HG03045 (cell line): ENCODE data around the gene IQCE.
A peak's percentile ranks its signal among the peaks of the same experiment; 100 is the strongest.
"Not testable (repeated sequence)": the region's sequence is repeated elsewhere in the genome, so short reads cannot be mapped to it uniquely, and the experiment has no call there.

Experiments used
- ATAC-seq: cut with Tn5 transposase; IDR thresholded peaks from one replicate; pipeline ENCODE4 v1.9.1; 2021; ENCODE audit warnings: mild to moderate bottlenecking, moderate library complexity; ENCODE audit not compliant: unreplicated experiment

Gene IQCE

DNA sequence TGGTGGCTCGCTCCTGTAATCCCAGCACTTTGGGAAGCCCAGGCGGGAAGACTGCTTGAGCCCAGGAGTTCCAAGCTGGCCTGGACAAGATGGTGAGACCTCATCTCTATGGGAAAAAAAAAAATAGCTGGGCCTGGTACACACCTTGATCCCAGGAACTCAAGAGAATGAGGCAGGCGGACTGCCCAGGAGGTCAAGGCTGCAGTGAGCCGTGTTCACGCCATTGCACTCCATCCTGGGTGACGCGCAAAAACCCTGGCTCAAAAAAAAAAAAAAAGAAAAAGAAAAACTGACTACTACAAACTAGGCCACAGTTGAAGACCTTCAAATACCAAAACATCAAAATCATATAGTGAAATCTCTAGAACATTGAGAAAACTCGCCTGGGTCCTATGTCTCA, 7.4 kb upstream of the IQCE start:
- no peak for ATAC-seq

DNA sequence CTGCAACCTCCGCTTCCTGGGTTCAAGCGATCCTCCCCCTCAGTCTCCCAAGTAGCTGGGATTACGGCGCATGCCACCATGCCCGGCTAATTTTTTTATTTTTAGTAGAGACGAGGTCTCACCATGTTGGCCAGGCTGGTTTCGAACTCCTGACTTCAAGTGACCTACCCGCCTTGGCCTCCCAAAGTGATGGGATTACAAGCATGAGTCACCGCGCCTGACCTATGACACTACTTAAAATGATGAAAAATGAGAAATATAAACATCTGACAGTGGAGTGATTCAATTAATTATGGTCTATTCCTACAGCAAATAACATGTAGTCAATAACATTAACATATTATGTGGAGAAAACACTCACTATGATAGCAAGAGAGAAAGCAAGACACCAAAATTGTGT, 5.7 kb upstream of the IQCE start:
- ATAC-seq = no peak

DNA sequence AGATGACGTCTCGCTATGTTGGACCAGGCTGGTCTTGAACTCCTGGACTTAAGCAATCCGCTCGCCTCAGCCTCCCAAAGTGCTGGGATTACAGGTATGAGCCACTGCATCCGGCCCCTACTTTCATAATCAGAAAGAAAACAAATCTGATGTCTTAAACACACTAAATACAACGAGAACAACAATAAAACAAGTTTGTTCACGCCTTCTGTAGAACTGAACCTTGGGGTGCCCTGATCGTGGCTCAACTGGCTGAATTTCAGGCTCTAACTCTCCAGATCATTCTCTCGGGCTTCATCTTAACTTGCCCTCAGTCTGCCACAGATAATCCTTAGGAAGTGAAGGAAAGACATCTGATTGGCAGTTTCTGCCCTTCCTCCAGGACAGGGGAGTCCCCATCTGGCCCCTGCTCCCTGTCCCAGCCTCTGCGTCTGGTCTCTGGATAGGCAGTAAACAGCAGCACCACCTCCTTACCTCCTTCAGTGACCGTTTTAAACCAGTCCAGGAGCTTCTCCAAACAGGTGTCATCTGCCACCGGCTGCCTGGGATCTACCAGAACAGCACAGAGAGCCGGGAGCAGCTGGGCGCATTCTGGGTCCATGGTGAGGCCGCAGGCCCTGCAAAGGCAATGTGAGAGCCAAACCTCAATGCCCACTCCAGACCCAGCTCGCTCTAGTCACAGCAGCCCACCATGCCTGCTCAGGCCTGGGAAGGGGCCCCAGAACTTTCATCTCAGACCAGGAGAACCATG, 4.8 kb upstream of the IQCE start:
- ATAC-seq = no peak

- ATAC-seq = no peak
These were observed 4.1 kb upstream of the IQCE start for GRCh38 chr7:2554661-2555111.

DNA sequence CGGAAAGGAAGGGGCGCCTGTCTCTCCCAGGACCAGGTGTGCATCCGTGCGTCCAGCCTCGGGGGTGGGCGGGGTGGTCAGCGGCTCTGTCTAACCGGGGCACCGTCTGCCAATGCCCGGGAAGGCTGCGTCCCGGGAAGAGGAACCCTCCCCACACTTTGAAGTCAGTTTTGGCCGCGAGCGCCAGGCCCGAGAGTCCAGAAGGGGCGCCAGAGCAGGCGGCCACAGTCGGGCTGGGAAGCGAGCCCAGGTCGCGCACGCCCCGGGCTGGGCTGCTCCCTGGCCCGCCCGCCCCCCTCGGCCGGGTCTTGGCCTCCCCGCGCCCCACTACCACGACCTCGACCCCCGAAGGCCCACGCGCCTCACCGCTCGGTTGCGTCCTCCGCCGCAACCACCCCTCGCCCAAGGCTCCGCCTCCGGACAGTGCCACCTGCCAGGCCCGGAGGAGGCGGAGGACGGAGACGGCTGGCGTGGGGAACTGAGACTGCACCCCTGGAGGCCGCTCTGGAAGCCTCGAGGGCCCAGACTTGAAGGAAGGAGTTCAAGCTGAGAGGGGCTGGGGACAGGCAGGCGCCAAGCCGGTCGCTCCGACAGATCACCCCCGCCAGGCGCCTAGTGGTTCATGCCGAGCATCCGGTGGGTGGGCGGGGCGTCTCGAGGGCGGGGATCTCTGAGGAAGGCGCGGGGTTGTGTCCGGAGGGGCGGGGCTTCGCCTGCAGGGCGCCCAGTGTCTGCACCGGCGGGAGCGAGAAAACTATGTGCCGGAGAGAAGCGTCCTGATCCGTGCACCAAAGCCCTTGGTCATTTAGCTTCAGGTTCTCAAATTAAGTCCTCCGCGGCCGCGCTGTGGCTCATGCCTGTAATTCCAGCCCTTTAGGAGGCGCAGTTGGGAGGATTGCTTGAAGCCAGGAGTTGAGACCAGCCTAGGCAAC, 3.4 kb upstream of the IQCE start, which contains the start of gene BRAT1:
BRAT1 (minus strand) TSS at position 404 of the 932 bp plus-strand sequence. CDS start 1,093 bp downstream, outside the sequence.
- ATAC-seq = peak; percentile 64

DNA sequence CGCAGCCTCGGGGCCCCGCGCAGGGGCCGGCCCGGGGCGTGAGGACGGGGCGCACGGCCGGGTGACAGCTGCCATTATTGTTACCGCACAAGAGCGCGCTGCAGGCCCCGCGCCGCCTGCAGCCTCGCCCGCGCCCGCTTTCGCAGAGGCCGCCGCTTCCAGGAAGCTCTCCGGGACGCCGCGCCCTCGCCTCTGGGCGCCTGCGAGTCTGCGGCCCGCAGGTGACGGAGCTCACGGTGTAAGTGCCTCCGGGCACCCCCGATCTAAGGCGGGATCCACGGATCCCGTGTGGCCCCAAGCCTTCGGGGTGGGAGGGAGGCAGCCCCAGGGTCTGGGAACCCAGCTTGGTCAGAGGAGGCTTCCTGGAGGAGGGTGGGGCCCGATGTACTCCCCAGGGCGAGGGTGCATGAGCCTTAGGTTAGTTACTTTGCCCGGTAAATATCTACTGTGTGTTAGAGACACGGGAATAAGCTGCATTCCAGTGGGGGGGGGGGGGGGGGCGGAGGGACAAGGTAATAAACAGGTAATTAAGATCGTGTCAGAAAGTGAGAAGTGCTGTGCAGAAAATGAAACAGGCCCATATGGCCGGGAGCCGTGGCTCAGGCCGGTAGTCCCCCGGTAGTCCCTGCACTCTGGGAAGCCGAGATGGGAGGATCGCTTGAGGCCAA, 638 bp downstream of the IQCE start:
- ATAC-seq = peak; percentile 8

DNA sequence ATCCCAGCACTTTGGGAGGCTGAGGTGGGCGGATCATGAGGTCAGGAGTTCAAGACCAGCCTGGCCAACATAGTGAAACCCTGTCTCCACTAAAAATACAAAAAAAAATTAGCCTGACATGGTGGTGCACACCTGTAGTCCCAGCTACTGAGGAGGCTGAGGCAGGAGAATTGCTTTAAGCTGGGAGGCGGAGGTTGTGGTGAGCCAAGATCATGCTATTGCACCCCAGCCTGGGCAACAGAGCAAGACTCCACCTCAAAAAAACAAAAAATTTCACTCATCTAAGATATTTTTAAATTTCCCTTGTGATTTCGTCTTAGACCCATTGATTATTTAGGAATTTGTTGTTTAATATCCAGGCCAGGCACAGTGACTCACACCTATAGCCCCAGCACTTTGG, 5.2 kb downstream of the IQCE start:
- not testable (repeated sequence) for ATAC-seq

GRCh38 chr7:2564970-2565540, 6.3 kb downstream of the IQCE start:
- no peak for ATAC-seq

DNA sequence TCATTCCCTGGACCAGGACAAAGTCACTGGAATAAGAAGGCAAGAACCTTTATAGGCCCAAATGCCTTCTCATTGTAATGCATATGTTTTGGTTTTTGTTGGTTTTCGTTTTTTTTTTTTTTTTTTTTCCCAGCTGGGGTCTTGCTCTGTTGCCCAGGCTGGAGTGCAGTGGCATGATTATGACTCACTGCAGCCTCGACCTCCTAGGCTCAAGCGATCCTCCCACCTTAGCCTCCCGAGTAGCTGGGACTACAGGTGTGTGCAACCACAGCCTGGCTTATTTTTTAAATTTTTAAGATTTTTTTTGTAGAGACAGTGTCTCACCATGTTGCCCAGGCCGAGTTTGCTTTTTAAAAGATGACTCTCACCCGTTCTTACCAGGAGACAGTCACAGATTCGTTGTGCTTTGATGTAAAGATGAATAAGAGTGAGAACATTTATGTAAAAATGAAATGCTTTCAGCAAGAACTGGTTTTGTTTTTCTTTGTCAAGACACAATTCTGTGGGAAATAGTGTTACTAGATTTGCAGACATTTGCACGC, 7.6 kb downstream of the IQCE start:
- ATAC-seq = peak; percentile 13

DNA sequence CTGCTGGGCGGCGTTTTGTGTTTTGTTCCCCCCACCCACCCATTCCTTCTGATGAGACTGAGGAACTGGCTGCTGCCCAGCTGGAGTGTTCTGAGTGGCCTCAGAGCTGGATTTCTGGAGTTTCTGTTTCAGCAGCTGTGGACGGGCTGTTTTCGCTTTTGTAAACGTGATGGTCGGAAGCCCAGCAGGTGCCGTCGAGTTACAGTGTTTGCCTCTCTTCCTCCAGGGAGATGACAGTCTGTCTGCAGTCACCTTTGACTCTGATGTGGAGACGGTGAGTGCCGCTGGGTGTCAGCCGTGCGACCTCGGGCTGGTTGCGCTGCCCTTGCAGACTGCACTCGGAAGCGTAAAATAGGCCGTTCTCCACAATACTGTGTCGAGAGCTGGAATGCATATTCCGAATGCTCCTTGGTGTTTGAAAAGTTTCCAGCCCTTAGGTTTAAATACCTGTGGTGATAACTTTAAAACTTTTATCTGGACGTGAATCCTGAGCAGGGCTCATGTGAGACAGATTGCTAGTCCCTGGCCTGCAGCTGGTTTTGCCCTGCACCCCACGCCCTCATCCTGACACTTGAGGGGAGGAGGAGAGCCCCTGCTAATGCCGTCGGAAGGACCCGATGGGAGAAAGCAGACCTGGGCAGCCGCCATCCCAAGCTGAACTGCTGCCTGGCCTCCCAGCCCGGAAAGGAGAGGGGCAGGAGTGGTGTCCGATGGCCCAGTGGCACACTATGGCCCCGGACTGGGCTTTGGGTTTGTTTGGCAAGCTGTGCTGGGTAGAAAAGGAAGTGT, 8.3 kb downstream of the IQCE start:
- peak; percentile 79 for ATAC-seq

GRCh38 chr7:2567679-2568278, 9.0 kb downstream of the IQCE start:
- ATAC-seq = no peak

DNA sequence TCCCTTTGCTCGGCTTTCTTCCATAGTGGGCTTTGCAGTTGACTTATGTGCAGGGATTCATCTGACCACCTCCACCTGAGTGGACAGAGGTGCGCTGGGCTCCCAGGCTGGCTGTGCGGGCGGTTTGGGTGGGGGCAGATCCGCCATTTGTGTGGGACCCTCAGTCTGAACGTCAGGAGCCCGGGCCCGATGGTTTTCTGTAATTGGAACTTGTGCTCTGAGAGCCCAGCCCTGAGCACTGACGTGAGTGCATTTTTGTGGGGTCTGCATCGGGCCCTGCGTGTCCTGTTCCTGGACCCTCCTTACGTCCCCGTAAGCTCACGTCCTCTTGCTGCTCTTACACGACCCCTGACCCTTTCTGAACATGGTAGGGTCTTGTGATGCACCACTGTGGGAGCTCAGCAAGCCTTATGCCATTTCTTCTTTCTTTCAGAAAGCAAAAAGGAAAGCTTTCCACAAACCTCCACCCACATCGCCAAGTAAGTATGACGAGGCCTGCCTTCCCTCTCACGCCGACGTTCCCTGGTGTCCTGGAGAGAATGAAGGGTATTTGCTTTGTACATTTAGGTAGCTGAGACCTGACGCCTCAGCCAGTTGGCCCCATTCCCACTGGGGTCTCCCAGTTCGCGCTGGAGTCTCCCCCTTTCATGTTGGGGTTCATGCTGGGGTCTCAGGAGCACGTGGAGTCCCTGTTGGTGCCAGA, 9.9 kb downstream of the IQCE start:
- no peak for ATAC-seq

- ATAC-seq = no peak
These were observed 10.6 kb downstream of the IQCE start for GRCh38 chr7:2569421-2569820.

- ATAC-seq = no peak
These were observed 11.2 kb downstream of the IQCE start for GRCh38 chr7:2570021-2570420.

DNA sequence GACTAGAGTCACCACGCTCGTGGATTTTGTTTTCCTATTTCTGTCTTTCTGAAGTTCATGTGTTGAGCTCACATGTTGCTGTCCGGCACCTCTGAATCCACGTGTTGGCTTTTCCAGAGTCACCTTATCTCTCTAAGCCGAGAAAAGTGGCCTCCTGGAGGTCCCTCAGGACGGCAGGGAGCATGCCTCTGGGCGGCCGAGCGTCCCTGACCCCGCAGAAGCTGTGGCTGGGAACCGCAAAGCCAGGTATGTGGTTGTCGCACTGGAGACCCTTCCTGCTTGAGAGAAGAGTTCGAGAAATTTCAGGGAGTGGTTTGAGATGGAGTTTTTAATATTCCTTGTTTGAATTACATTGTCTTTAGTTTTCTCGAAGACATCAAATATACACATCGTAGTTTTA, 12.6 kb downstream of the IQCE start:
- ATAC-seq = no peak

GRCh38 chr7:2572101-2572842, 13.5 kb downstream of the IQCE start:
- ATAC-seq = no peak

DNA sequence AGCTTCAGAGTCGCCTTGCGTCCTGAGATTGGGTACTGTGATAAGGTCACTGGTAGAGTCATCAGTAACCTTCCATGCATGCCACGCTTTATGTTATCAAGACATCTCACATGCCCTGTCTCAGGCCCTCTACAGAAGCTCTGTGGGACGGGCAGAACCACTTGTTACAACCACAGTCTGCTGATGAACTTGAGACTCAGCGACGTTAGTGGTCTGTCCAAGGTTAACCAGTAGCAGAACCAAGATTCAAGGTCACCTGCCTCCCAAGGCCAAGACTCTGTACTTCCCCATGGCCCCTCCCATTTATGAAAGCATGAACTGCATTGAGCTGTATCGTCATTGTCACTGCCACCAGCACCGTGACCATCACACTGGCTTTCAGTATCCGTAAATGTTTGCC, 15.0 kb downstream of the IQCE start:
- ATAC-seq = no peak

- no peak for ATAC-seq
These were observed 16.4 kb downstream of the IQCE start for GRCh38 chr7:2575046-2575732.
